Uterus (tissue), 2 donors: ENCODE data around the gene ST6GALNAC5.

Experiments used
- CTCF ChIP-seq, 4 experiments: fragments of 200-600 bp in 2 of 4; fragments of 450-650 bp in 2 of 4; sonication (generic) in 2 of 4; IDR thresholded peaks; one replicate each; pipeline ENCODE4 v1.5.1; 2016 to 2019; ENCODE audit warnings: antibody characterized with exemption in 4 of 4, mild to moderate bottlenecking in 2 of 4, moderate library complexity in 1 of 4
- POLR2A ChIP-seq, 2 donors: fragments of 450-650 bp; IDR thresholded peaks; one replicate each; pipeline ENCODE4 v1.6.1; 2016; ENCODE audit warnings: antibody characterized with exemption in 2 of 2, mild to moderate bottlenecking in 1 of 2, moderate library complexity in 1 of 2

GRCh38 chr1:76856104-76856503, 11.2 kb upstream of the ST6GALNAC5 start:
- TF ChIP-seq POLR2A (IDR thresholded peaks at IDR 0.05) (no peak), CTCF (IDR thresholded peaks at IDR 0.05) (no peak)
